GM12878 (cell line): ENCODE measurements around the gene SHF.

ENCODE experiments used
- CREB1 ChIP-seq: IDR thresholded peaks from 2 replicates; pipeline ENCODE4 v1.6.1; 2012; ENCODE audit warnings: low read depth, mild to moderate bottlenecking, inconsistent platforms
- EP300 ChIP-seq, 2 experiments: fragments of 150-350 bp in 1 of 2; IDR thresholded peaks; 2 replicates each; pipeline ENCODE4 v1.6.1; 2011 to 2012; ENCODE audit warnings: low read depth in 2 of 2, low read length in 2 of 2, borderline replicate concordance in 1 of 2, improper control_type of control experiment in 1 of 2, inconsistent platforms in 1 of 2; ENCODE audit not compliant: control insufficient read depth in 1 of 2
- HDAC6 ChIP-seq: fragments of 200-600 bp; sonication (generic); IDR thresholded peaks from one replicate; pipeline ENCODE4 v1.8.0; 2017; ENCODE audit warnings: antibody characterized with exemption; ENCODE audit not compliant: unreplicated experiment
- POLR2A ChIP-seq: IDR thresholded peaks from 2 replicates; pipeline ENCODE4 v1.6.1; 2011; ENCODE audit warnings: low read depth, mild to moderate bottlenecking, low read length
- RELA ChIP-seq: fragments of 450-650 bp; IDR thresholded peaks from 2 replicates; pipeline ENCODE4 v1.8.0; 2014; ENCODE audit warnings: borderline replicate concordance; ENCODE audit not compliant: partially characterized antibody
- YY1 ChIP-seq: IDR thresholded peaks from 2 replicates; pipeline ENCODE4 v1.6.1; 2011; ENCODE audit warnings: low read depth, mild to moderate bottlenecking, low read length
- ZNF274 ChIP-seq: IDR thresholded peaks from one replicate; pipeline ENCODE4 v1.8.0; 2011; ENCODE audit not compliant: insufficient read length, insufficient read depth
- TF ChIP-seq, protein P1 (sequence below), 3 experiments: IDR thresholded peaks in 2 of 3; conservative IDR thresholded peaks in 1 of 3; 2 replicates each; pipeline ENCODE4 v1.5.1; 2011; ENCODE audit warnings: low read depth in 3 of 3, low read length in 3 of 3, mild to moderate bottlenecking in 3 of 3, control low read depth in 2 of 3, moderate library complexity in 2 of 3, inconsistent platforms in 1 of 3, mixed read lengths in 1 of 3; ENCODE audit not compliant: control insufficient read depth in 2 of 3, insufficient read depth in 1 of 3; ENCODE audit errors: extremely low read depth in 1 of 3
- TF ChIP-seq, protein P2 (sequence below): fragments of 450-650 bp; IDR thresholded peaks from 2 replicates; pipeline ENCODE4 v1.6.1; 2017; ENCODE audit warnings: mild to moderate bottlenecking
- TF ChIP-seq, protein P3 (sequence below): fragments of 450-650 bp; IDR thresholded peaks from 2 replicates; pipeline ENCODE4 v1.6.1; 2016; ENCODE audit warnings: mild to moderate bottlenecking
- TF ChIP-seq, protein P4 (sequence below): IDR thresholded peaks from 2 replicates; pipeline ENCODE4 v1.6.1; 2012; ENCODE audit warnings: low read depth, low read length, improper control_type of control experiment

DNA sequence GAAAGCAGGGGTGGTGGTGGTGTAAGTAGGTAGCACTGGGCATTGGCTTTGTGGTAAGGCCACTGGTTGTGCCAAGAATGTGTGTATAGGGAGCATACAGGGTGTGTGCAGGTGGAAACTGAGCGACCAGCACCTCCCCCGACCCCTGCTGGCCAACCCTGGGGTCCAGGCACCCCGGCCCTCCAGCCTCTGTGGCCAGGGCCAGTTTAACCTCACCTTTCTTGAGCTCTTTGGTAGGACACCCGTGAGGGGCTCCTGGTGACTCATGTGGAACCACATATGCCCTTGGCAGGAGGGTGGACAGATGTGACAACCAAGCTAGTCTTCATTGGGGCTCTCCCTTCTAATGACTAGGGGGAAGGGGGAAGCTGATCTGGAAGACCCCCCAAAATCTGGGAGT, 19.5 kb downstream of the SHF start:
- TF ChIP-seq HDAC6 (no peak), CREB1 (no peak), POLR2A (no peak), YY1 (no peak), RELA (no peak), ZNF274 (no peak), EP300 (IDR thresholded peaks at IDR 0.05; ENCODE audit: borderline replicate concordance in 1 of 2, control insufficient read depth in 1 of 2, low read depth in 2 of 2, low read length in 2 of 2) (no peak)
- TF ChIP-seq, protein P1, sequence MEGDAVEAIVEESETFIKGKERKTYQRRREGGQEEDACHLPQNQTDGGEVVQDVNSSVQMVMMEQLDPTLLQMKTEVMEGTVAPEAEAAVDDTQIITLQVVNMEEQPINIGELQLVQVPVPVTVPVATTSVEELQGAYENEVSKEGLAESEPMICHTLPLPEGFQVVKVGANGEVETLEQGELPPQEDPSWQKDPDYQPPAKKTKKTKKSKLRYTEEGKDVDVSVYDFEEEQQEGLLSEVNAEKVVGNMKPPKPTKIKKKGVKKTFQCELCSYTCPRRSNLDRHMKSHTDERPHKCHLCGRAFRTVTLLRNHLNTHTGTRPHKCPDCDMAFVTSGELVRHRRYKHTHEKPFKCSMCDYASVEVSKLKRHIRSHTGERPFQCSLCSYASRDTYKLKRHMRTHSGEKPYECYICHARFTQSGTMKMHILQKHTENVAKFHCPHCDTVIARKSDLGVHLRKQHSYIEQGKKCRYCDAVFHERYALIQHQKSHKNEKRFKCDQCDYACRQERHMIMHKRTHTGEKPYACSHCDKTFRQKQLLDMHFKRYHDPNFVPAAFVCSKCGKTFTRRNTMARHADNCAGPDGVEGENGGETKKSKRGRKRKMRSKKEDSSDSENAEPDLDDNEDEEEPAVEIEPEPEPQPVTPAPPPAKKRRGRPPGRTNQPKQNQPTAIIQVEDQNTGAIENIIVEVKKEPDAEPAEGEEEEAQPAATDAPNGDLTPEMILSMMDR (IDR thresholded peaks at IDR 0.05 in 2 of 3, conservative IDR thresholded peaks at IDR 0.05 in 1 of 3; ENCODE audit: control insufficient read depth in 2 of 3, extremely low read depth in 1 of 3, insufficient read depth in 1 of 3, low read depth in 3 of 3, low read length in 3 of 3), result no peak
- TF ChIP-seq, protein P2, sequence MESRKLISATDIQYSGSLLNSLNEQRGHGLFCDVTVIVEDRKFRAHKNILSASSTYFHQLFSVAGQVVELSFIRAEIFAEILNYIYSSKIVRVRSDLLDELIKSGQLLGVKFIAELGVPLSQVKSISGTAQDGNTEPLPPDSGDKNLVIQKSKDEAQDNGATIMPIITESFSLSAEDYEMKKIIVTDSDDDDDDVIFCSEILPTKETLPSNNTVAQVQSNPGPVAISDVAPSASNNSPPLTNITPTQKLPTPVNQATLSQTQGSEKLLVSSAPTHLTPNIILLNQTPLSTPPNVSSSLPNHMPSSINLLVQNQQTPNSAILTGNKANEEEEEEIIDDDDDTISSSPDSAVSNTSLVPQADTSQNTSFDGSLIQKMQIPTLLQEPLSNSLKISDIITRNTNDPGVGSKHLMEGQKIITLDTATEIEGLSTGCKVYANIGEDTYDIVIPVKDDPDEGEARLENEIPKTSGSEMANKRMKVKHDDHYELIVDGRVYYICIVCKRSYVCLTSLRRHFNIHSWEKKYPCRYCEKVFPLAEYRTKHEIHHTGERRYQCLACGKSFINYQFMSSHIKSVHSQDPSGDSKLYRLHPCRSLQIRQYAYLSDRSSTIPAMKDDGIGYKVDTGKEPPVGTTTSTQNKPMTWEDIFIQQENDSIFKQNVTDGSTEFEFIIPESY, result no peak
- TF ChIP-seq, protein P3, sequence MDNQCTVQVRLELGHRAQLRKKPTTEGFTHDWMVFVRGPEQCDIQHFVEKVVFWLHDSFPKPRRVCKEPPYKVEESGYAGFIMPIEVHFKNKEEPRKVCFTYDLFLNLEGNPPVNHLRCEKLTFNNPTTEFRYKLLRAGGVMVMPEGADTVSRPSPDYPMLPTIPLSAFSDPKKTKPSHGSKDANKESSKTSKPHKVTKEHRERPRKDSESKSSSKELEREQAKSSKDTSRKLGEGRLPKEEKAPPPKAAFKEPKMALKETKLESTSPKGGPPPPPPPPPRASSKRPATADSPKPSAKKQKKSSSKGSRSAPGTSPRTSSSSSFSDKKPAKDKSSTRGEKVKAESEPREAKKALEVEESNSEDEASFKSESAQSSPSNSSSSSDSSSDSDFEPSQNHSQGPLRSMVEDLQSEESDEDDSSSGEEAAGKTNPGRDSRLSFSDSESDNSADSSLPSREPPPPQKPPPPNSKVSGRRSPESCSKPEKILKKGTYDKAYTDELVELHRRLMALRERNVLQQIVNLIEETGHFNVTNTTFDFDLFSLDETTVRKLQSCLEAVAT, result no peak
- TF ChIP-seq, protein P4, sequence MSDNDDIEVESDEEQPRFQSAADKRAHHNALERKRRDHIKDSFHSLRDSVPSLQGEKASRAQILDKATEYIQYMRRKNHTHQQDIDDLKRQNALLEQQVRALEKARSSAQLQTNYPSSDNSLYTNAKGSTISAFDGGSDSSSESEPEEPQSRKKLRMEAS, result no peak
